PFSK-1 (cell line): Measurements from ENCODE around the gene PSMC4.

Experiments used
- FOXP2 ChIP-seq: optimal IDR thresholded peaks from 2 replicates; pipeline ENCODE3; 2011; ENCODE audit warnings: borderline replicate concordance, control low read depth, inconsistent platforms; ENCODE audit not compliant: insufficient read depth; ENCODE audit errors: extremely low read length, extremely low read depth
- POLR2AphosphoS5 ChIP-seq: IDR thresholded peaks from 2 replicates; pipeline ENCODE4 v1.6.1; 2012; ENCODE audit warnings: low read depth, mild to moderate bottlenecking, control low read depth, low read length, moderate library complexity
- REST ChIP-seq, 2 experiments: IDR thresholded peaks; 2 replicates each; pipeline versions ENCODE4 v1.6.1 to v1.8.0; 2011 to 2012; ENCODE audit warnings: low read depth in 2 of 2, low read length in 2 of 2, control low read depth in 1 of 2, inconsistent platforms in 1 of 2, mild to moderate bottlenecking in 1 of 2, moderate library complexity in 1 of 2; ENCODE audit not compliant: insufficient read depth in 1 of 2
- SIN3A ChIP-seq: IDR thresholded peaks from 2 replicates; pipeline ENCODE4 v1.6.1; 2012; ENCODE audit warnings: mild to moderate bottlenecking, low read length, moderate library complexity, borderline replicate concordance; ENCODE audit not compliant: insufficient read depth
- TAF1 ChIP-seq: IDR thresholded peaks from 2 replicates; pipeline ENCODE4 v1.6.1; 2012; ENCODE audit warnings: low read length, control low read depth, borderline replicate concordance; ENCODE audit not compliant: insufficient read depth

Gene PSMC4

GRCh38 chr19:39941615-39942365, 29.2 kb upstream of the PSMC4 start:
- TF ChIP-seq POLR2AphosphoS5 (no peak), SIN3A (no peak), FOXP2 (no peak), TAF1 (no peak), REST (IDR thresholded peaks at IDR 0.05; ENCODE audit: insufficient read depth in 1 of 2, low read depth in 2 of 2, low read length in 2 of 2) (no peak)

- TF ChIP-seq REST (IDR thresholded peaks at IDR 0.05; ENCODE audit: insufficient read depth in 1 of 2, low read depth in 2 of 2, low read length in 2 of 2) (no peak), FOXP2 (no peak), POLR2AphosphoS5 (no peak), TAF1 (no peak)
Observed at GRCh38 chr19:39942366-39942730, 28.6 kb upstream of the PSMC4 start.

- TF ChIP-seq SIN3A (no peak), REST (IDR thresholded peaks at IDR 0.05; ENCODE audit: insufficient read depth in 1 of 2, low read depth in 2 of 2, low read length in 2 of 2) (no peak), POLR2AphosphoS5 (no peak), TAF1 (no peak), FOXP2 (no peak)
Observed at GRCh38 chr19:39943586-39943985, 27.4 kb upstream of the PSMC4 start.

GRCh38 chr19:39946532-39946931, 24.4 kb upstream of the PSMC4 start:
- TF ChIP-seq TAF1, result no peak
- TF ChIP-seq FOXP2, result no peak
- TF ChIP-seq SIN3A, result no peak
- TF ChIP-seq REST (IDR thresholded peaks at IDR 0.05; ENCODE audit: insufficient read depth in 1 of 2, low read depth in 2 of 2, low read length in 2 of 2), result no peak
- TF ChIP-seq POLR2AphosphoS5, result no peak
